Calu3 (cell line): ENCODE data around the gene TFDP2. TPM values are rescaled to one million over a fixed set of nuclear protein-coding genes. Genes with fewer than 3 reads are reported as not detected.

Source experiments
- Bru-seq: library from RNA; stranded (reverse); fragments of 400-500 nt; gene quantifications from one replicate; lab custom pipeline; 2021; lab: Mats Ljungman, UMichigan
- BruChase-seq, 2 experiments: library from RNA; stranded (reverse); fragments of 400-500 nt; gene quantifications; one replicate each; lab custom pipeline; 2021; lab: Mats Ljungman, UMichigan
- BruUV-seq: library from RNA; stranded (reverse); fragments of 400-500 nt; replicated peaks from 2 replicates; lab custom pipeline; 2021; lab: Mats Ljungman, UMichigan
- CTCF ChIA-PET: fragments of 300-600 bp; sonication (Branson Sonifier 250); formaldehyde crosslinking; loops from one replicate; lab custom pipeline; 2022; ENCODE audit warnings: antibody characterized with exemption; lab: Charles Lee
- DNase-seq: peaks from one replicate; pipeline ENCODE4 v3.0.0; 2022
- H3K27ac Mint-ChIP-seq: one replicate; pipeline ENCODE4 v1.8.0; 2022; ENCODE audit warnings: mixed read lengths; ENCODE audit not compliant: unreplicated experiment
- H3K27me3 Mint-ChIP-seq: one replicate; pipeline ENCODE4 v1.8.0; 2022; ENCODE audit warnings: mixed read lengths; ENCODE audit not compliant: unreplicated experiment
- H3K36me3 Mint-ChIP-seq: one replicate; pipeline ENCODE4 v1.8.0; 2022; ENCODE audit warnings: mild to moderate bottlenecking, moderate library complexity, mixed read lengths; ENCODE audit not compliant: insufficient read depth, unreplicated experiment
- H3K4me1 Mint-ChIP-seq: one replicate; pipeline ENCODE4 v1.8.0; 2022; ENCODE audit warnings: mild to moderate bottlenecking, low read depth, mixed read lengths; ENCODE audit not compliant: unreplicated experiment
- H3K4me3 Mint-ChIP-seq: one replicate; pipeline ENCODE4 v1.8.0; 2022; ENCODE audit warnings: mild to moderate bottlenecking, low read depth, moderate library complexity, mixed read lengths; ENCODE audit not compliant: unreplicated experiment
- H3K9me3 Mint-ChIP-seq: one replicate; pipeline ENCODE4 v1.8.0; 2022; ENCODE audit warnings: low read depth, mixed read lengths; ENCODE audit not compliant: unreplicated experiment
- intact Hi-C: fragments of 100-400 bp; cut with micrococcal nuclease; formaldehyde crosslinking; loops from one replicate; pipeline ENCODE4 v1.10.0; 2022; ENCODE audit not compliant: unreplicated experiment
- long read RNA-seq: library from polyadenylated mRNA; stranded (forward); transcript quantifications from one replicate; pipeline ENCODE4 v2.0.0, GENCODE V29; 2022
- total RNA-seq: library from RNA; stranded (reverse); gene quantifications from 2 replicates; pipeline ENCODE4 v1.2.3, GENCODE V29; 2022
- TF ChIP-seq, protein P1 (sequence below): fragments of 200-600 bp; IDR thresholded peaks from one replicate; pipeline ENCODE4 v1.8.0; 2022; ENCODE audit warnings: antibody characterized with exemption; ENCODE audit not compliant: unreplicated experiment

TFDP2 gene, protein sequence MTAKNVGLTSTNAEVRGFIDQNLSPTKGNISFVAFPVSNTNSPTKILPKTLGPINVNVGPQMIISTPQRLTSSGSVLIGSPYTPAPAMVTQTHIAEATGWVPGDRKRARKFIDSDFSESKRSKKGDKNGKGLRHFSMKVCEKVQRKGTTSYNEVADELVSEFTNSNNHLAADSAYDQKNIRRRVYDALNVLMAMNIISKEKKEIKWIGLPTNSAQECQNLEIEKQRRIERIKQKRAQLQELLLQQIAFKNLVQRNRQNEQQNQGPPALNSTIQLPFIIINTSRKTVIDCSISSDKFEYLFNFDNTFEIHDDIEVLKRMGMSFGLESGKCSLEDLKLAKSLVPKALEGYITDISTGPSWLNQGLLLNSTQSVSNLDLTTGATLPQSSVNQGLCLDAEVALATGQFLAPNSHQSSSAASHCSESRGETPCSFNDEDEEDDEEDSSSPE
- total RNA-seq (51.8 and 54.8 TPM in 2 replicates), Bru-seq, nascent RNA (percentile 74 among the genes with signal in this experiment), BruChase-seq, experiment 1, labeled RNA remaining after a 6-hour chase (percentile 64 among the genes with signal in this experiment), BruChase-seq, experiment 2, labeled RNA remaining after a 2-hour chase (percentile 63 among the genes with signal in this experiment)
- long read RNA-seq, full-length matches to known transcripts, result 27 of 66 reads
- long read RNA-seq, partial matches to known transcripts, result 1 of 66 reads
- long read RNA-seq, other reads (novel, unspliced or antisense), result 38 of 66 reads

DNA sequence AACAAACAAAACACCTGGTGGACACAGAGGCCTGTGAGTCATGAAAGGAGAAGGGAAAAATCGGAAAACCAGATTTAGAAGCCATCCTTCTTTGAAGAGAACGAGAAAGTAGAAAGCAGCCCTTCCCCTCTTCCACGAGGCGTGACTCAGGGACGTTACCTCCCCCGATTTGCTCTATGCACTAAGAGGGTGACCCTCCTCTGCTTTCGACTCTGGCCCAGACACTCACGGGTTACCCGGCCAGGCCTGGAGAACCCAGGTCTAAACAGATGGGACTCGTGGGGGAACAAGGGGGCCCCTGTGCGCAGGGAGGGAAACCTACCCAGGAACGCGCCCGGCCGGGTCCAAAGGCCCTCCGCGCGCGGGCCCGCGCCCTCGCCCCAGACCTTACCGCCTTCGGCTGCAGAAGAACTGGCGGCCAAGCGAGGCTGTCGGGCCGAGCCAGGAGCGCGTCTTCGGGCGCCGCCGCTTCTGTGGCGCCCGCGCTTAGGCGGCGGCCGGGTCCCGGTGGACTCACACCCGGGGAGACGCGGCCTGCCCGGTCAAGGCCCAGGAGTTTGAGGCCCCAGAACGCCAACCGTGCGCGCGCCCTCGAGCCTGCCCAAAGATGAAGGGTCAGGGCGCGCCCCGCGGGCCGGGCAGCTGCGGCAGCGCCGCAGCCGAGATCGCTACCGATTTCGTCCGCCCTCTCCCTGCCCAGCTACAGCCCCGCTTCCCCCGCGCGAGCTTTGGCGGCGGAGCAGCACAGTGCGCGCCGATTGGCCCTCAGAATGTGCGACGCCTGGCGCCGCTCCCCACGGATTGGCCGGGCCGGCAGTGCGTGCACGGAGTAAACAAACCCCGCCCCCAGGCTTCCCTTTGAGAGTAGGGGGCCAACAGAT is at the start of gene TFDP2:
TFDP2 (minus strand) TSS at position 753 of the 881 bp plus-strand sequence. CDS start 47,795 bp downstream, outside the sequence.
- intact Hi-C loops, result loop anchor here (2.0 kb wide), 1 partner anchor 22 kb away; no protein-coding TSS in a partner anchor
- H3K27ac Mint-ChIP-seq, result peak within 1 kb of the TSS; percentile 36
- H3K4me3 Mint-ChIP-seq, result peak within 1 kb of the TSS; percentile 93
- no TSS peak for BruUV-seq
- no peaks in the 10 kb centered on the region for H3K9me3 Mint-ChIP-seq
- no peaks in the 10 kb centered on the region for H3K27me3 Mint-ChIP-seq
- peaks cover 19% of the 10 kb centered on the region for H3K4me1 Mint-ChIP-seq
- peak; percentile 97 for DNase-seq
- H3K36me3 Mint-ChIP-seq, result peaks cover 23% of the 10 kb centered on the region
- TF ChIP-seq, protein P1, sequence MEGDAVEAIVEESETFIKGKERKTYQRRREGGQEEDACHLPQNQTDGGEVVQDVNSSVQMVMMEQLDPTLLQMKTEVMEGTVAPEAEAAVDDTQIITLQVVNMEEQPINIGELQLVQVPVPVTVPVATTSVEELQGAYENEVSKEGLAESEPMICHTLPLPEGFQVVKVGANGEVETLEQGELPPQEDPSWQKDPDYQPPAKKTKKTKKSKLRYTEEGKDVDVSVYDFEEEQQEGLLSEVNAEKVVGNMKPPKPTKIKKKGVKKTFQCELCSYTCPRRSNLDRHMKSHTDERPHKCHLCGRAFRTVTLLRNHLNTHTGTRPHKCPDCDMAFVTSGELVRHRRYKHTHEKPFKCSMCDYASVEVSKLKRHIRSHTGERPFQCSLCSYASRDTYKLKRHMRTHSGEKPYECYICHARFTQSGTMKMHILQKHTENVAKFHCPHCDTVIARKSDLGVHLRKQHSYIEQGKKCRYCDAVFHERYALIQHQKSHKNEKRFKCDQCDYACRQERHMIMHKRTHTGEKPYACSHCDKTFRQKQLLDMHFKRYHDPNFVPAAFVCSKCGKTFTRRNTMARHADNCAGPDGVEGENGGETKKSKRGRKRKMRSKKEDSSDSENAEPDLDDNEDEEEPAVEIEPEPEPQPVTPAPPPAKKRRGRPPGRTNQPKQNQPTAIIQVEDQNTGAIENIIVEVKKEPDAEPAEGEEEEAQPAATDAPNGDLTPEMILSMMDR, result no peak
- CTCF ChIA-PET, result interaction anchor here (0.6 to 1.1 kb wide), 3 partner anchors 23 to 131 kb away, joined by 3 to 8 read pairs (median 4); no protein-coding TSS in a partner anchor

DNA sequence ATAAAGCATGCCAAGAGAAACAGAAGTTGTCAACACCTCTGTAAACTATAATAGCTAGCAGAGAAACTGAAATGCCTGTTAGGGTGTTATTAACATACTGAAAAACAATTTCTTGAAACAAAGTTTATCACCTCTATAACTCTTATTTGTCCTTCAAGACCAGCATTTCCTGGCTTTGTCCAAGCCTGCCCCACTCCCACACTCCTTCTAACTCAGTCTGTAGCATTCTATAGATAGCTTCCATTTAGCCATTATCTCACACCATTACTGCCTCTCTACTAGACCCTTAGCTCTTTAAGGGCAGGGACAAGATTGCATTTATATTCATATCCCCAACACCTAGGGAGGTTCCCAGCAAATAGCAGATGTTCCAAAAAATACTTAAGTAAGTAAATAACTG is 39.5 kb upstream of the TFDP2 start:
- Mint-ChIP-seq H3K27ac (no peak overlapping the region), H3K27me3 (no peaks in the 10 kb centered on the region), H3K36me3 (peaks cover 23% of the 10 kb centered on the region), H3K4me3 (no peak overlapping the region), H3K9me3 (no peaks in the 10 kb centered on the region), H3K4me1 (no peaks in the 10 kb centered on the region)
- intact Hi-C loops, result loop anchor here (10.0 kb wide), 1 partner anchor 216 kb away; no protein-coding TSS in a partner anchor
- no TSS peak for BruUV-seq
- DNase-seq, result no peak
- TF ChIP-seq, protein P1, result no peak
- CTCF ChIA-PET, result no interaction called here

DNA sequence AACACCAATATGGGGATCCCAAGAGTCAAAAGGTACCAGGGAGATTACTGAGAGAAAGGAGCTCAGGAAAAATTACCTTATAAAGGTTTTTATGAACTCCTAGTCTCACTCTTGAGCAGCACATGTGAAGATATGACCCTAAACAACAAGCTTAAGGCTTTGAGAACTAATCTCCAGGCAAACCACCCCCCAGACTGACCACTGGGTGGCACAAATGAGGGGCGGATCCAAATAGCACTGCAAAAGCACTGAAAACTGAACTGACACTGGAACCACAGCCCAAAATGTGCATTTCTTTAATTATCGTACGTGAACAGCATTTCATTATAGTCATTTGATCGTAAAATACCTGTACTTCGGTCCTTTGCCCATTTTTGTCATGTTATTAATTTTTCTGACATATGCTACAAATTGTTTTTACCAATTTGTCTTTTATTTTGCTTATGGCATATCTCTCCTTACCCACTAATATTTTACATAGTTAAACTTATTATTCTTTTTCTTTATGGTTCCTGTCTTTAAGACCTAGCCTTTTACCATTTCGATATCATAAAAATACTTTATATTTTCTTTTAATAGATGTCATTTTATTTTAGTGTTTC is 31.5 kb upstream of the TFDP2 start:
- Mint-ChIP-seq H3K4me3 (no peak overlapping the region), H3K9me3 (no peaks in the 10 kb centered on the region), H3K4me1 (no peaks in the 10 kb centered on the region), H3K27me3 (no peaks in the 10 kb centered on the region), H3K27ac (no peak overlapping the region), H3K36me3 (peaks cover 5% of the 10 kb centered on the region)
- CTCF ChIA-PET, result interaction anchor here (0.5 to 3.5 kb wide), 10 partner anchors 13 to 466 kb away, joined by 3 to 50 read pairs (median 5); no protein-coding TSS in a partner anchor
- TF ChIP-seq, protein P1, result peak; percentile 77
- no TSS peak for BruUV-seq
- peak; percentile 75 for DNase-seq
- intact Hi-C loops, result loop anchor here (1.0 to 10.0 kb wide), 3 partner anchors 54 to 224 kb away; no protein-coding TSS in a partner anchor
